ENCODE measurements around the gene USP34.
"Not testable (repeated sequence)": the region's sequence is repeated elsewhere in the genome, so short reads cannot be mapped to it uniquely, and the experiment has no call there.

The USP34 gene

GRCh38 chr2:61456746-61457420 lies 14.0 kb downstream of the USP34 start:
- no peak for DNase-seq

GRCh38 chr2:61456070-61456745 lies 14.7 kb downstream of the USP34 start:
- no peak for DNase-seq

GRCh38 chr2:61454972-61455371 lies 15.9 kb downstream of the USP34 start:
- DNase-seq = not testable (repeated sequence)

GRCh38 chr2:61454383-61454782 lies 16.5 kb downstream of the USP34 start:
- no peak for DNase-seq

GRCh38 chr2:61452392-61452791 lies 18.5 kb downstream of the USP34 start:
- DNase-seq = no peak

GRCh38 chr2:61451178-61451577 lies 19.7 kb downstream of the USP34 start:
- no peak for DNase-seq

GRCh38 chr2:61450144-61450543 lies 20.7 kb downstream of the USP34 start:
- no peak for DNase-seq

GRCh38 chr2:61448229-61448628 lies 22.7 kb downstream of the USP34 start:
- no peak for DNase-seq

- not testable (repeated sequence) for DNase-seq
These were observed 23.9 kb downstream of the USP34 start for GRCh38 chr2:61446971-61447370.

- DNase-seq = no peak
These were observed 27.4 kb downstream of the USP34 start for GRCh38 chr2:61443342-61444041.

GRCh38 chr2:61439241-61440002 lies 31.5 kb downstream of the USP34 start:
- DNase-seq = no peak

GRCh38 chr2:61438670-61439069 lies 32.2 kb downstream of the USP34 start:
- no peak for DNase-seq

GRCh38 chr2:61437170-61437569 lies 33.7 kb downstream of the USP34 start:
- no peak for DNase-seq

GRCh38 chr2:61436092-61436491 lies 34.8 kb downstream of the USP34 start:
- no peak for DNase-seq

GRCh38 chr2:61435291-61435690 lies 35.6 kb downstream of the USP34 start:
- no peak for DNase-seq

GRCh38 chr2:61434314-61434713 lies 36.6 kb downstream of the USP34 start:
- no peak for DNase-seq

GRCh38 chr2:61433606-61434005 lies 37.3 kb downstream of the USP34 start:
- no peak for DNase-seq

- DNase-seq = no peak
These were observed 37.9 kb downstream of the USP34 start for GRCh38 chr2:61432990-61433389.

- no peak for DNase-seq
These were observed 39.5 kb downstream of the USP34 start for GRCh38 chr2:61431345-61431744.

- DNase-seq = peak; percentile 78
These were observed 44.5 kb downstream of the USP34 start for GRCh38 chr2:61426267-61426897.

GRCh38 chr2:61425605-61426155 lies 45.2 kb downstream of the USP34 start:
- no peak for DNase-seq

- no peak for DNase-seq
These were observed 47.2 kb downstream of the USP34 start for GRCh38 chr2:61423714-61424113.

Measured in stimulated activated CD4-positive, alpha-beta T cell treated with anti-CD3 and anti-CD28 coated beads, Interleukin-15, amount 100 ng/mL, for 24 hours (primary cell).